ENCODE data around the gene TREH.
"Not testable (repeated sequence)": the region's sequence is repeated elsewhere in the genome, so short reads cannot be mapped to it uniquely, and the experiment has no call there.

The TREH gene

GRCh38 chr11:118684187-118684586 lies 4.7 kb upstream of the TREH start:
- Histone ChIP-seq H3K9ac (ENCODE audit: low read length in 2 of 2) (no peak overlapping the region), H3K36me3 (ENCODE audit: control insufficient read depth in 2 of 2, insufficient read depth in 2 of 2, low read length in 2 of 2) (no peaks in the 10 kb centered on the region), H3K9me3 (ENCODE audit: control insufficient read depth in 2 of 2, low read length in 2 of 2) (no peaks in the 10 kb centered on the region), H3K4me3 (ENCODE audit: low read length in 2 of 2) (no peak overlapping the region), H3K27ac (ENCODE audit: low read length) (no peak overlapping the region), H3K4me1 (ENCODE audit: control insufficient read depth, insufficient read depth, low read length) (peaks cover 1% of the 10 kb centered on the region), H3K27me3 (ENCODE audit: control insufficient read depth in 1 of 2, insufficient read depth in 2 of 2, low read length in 2 of 2) (no peaks in the 10 kb centered on the region)

- H3K4me1 ChIP-seq (ENCODE audit: control insufficient read depth, insufficient read depth, low read length); H3K9ac ChIP-seq (ENCODE audit: low read length in 2 of 2): not testable (repeated sequence)
These were observed 3.5 kb upstream of the TREH start for GRCh38 chr11:118682939-118683338.

GRCh38 chr11:118682372-118682771 lies 2.9 kb upstream of the TREH start:
- Histone ChIP-seq H3K4me1 (ENCODE audit: control insufficient read depth, insufficient read depth, low read length) (no peaks in the 10 kb centered on the region), H3K36me3 (ENCODE audit: control insufficient read depth in 2 of 2, insufficient read depth in 2 of 2, low read length in 2 of 2) (no peaks in the 10 kb centered on the region), H3K4me3 (ENCODE audit: low read length in 2 of 2) (no peak overlapping the region), H3K9me3 (ENCODE audit: control insufficient read depth in 2 of 2, low read length in 2 of 2) (no peaks in the 10 kb centered on the region), H3K9ac (ENCODE audit: low read length in 2 of 2) (no peak overlapping the region), H3K27me3 (ENCODE audit: control insufficient read depth in 1 of 2, insufficient read depth in 2 of 2, low read length in 2 of 2) (no peaks in the 10 kb centered on the region), H3K27ac (ENCODE audit: low read length) (no peak overlapping the region)

More at GRCh38 chr11:118682939-118683338, 3.5 kb upstream of the TREH start:
- H3K27ac ChIP-seq (ENCODE audit: low read length); H3K36me3 ChIP-seq (ENCODE audit: control insufficient read depth in 2 of 2, insufficient read depth in 2 of 2, low read length in 2 of 2); H3K27me3 ChIP-seq (ENCODE audit: control insufficient read depth in 1 of 2, insufficient read depth in 2 of 2, low read length in 2 of 2); H3K4me3 ChIP-seq (ENCODE audit: low read length in 2 of 2); H3K9me3 ChIP-seq (ENCODE audit: control insufficient read depth in 2 of 2, low read length in 2 of 2): not testable (repeated sequence)

GRCh38 chr11:118678908-118679307 lies 542 bp downstream of the TREH start:
- H3K9ac ChIP-seq (ENCODE audit: low read length in 2 of 2); H3K27ac ChIP-seq (ENCODE audit: low read length): not testable (repeated sequence)

GRCh38 chr11:118677977-118678376 lies 1.5 kb downstream of the TREH start:
- Histone ChIP-seq H3K36me3 (ENCODE audit: control insufficient read depth in 2 of 2, insufficient read depth in 2 of 2, low read length in 2 of 2) (no peaks in the 10 kb centered on the region), H3K9ac (ENCODE audit: low read length in 2 of 2) (no peak overlapping the region), H3K4me1 (ENCODE audit: control insufficient read depth, insufficient read depth, low read length) (no peaks in the 10 kb centered on the region), H3K27ac (ENCODE audit: low read length) (no peak overlapping the region), H3K4me3 (ENCODE audit: low read length in 2 of 2) (no peak overlapping the region), H3K27me3 (ENCODE audit: control insufficient read depth in 1 of 2, insufficient read depth in 2 of 2, low read length in 2 of 2) (no peaks in the 10 kb centered on the region), H3K9me3 (ENCODE audit: control insufficient read depth in 2 of 2, low read length in 2 of 2) (no peaks in the 10 kb centered on the region)

More at GRCh38 chr11:118678908-118679307, 542 bp downstream of the TREH start:
- H3K9me3 ChIP-seq (ENCODE audit: control insufficient read depth in 2 of 2, low read length in 2 of 2); H3K36me3 ChIP-seq (ENCODE audit: control insufficient read depth in 2 of 2, insufficient read depth in 2 of 2, low read length in 2 of 2); H3K27me3 ChIP-seq (ENCODE audit: control insufficient read depth in 1 of 2, insufficient read depth in 2 of 2, low read length in 2 of 2); H3K4me3 ChIP-seq (ENCODE audit: low read length in 2 of 2); H3K4me1 ChIP-seq (ENCODE audit: control insufficient read depth, insufficient read depth, low read length): not testable (repeated sequence)

- Histone ChIP-seq H3K9me3 (ENCODE audit: control insufficient read depth in 2 of 2, low read length in 2 of 2) (no peaks in the 10 kb centered on the region), H3K4me3 (ENCODE audit: low read length in 2 of 2) (no peak overlapping the region), H3K36me3 (ENCODE audit: control insufficient read depth in 2 of 2, insufficient read depth in 2 of 2, low read length in 2 of 2) (no peaks in the 10 kb centered on the region), H3K27ac (ENCODE audit: low read length) (no peak overlapping the region), H3K27me3 (ENCODE audit: control insufficient read depth in 1 of 2, insufficient read depth in 2 of 2, low read length in 2 of 2) (no peaks in the 10 kb centered on the region), H3K9ac (ENCODE audit: low read length in 2 of 2) (no peak overlapping the region), H3K4me1 (ENCODE audit: control insufficient read depth, insufficient read depth, low read length) (no peaks in the 10 kb centered on the region)
These were observed 5.4 kb downstream of the TREH start for GRCh38 chr11:118674082-118674435.

GRCh38 chr11:118673361-118674081 lies 5.9 kb downstream of the TREH start:
- Histone ChIP-seq H3K9ac (ENCODE audit: low read length in 2 of 2) (no peak overlapping the region), H3K4me3 (ENCODE audit: low read length in 2 of 2) (no peak overlapping the region), H3K4me1 (ENCODE audit: control insufficient read depth, insufficient read depth, low read length) (no peaks in the 10 kb centered on the region), H3K27ac (ENCODE audit: low read length) (no peak overlapping the region), H3K9me3 (ENCODE audit: control insufficient read depth in 2 of 2, low read length in 2 of 2) (no peaks in the 10 kb centered on the region), H3K27me3 (ENCODE audit: control insufficient read depth in 1 of 2, insufficient read depth in 2 of 2, low read length in 2 of 2) (no peaks in the 10 kb centered on the region), H3K36me3 (ENCODE audit: control insufficient read depth in 2 of 2, insufficient read depth in 2 of 2, low read length in 2 of 2) (no peaks in the 10 kb centered on the region)

- Histone ChIP-seq H3K4me1 (ENCODE audit: control insufficient read depth, insufficient read depth, low read length) (no peaks in the 10 kb centered on the region), H3K27ac (ENCODE audit: low read length) (no peak overlapping the region), H3K4me3 (ENCODE audit: low read length in 2 of 2) (no peak overlapping the region), H3K9me3 (ENCODE audit: control insufficient read depth in 2 of 2, low read length in 2 of 2) (no peaks in the 10 kb centered on the region), H3K9ac (ENCODE audit: low read length in 2 of 2) (no peak overlapping the region), H3K27me3 (ENCODE audit: control insufficient read depth in 1 of 2, insufficient read depth in 2 of 2, low read length in 2 of 2) (no peaks in the 10 kb centered on the region), H3K36me3 (ENCODE audit: control insufficient read depth in 2 of 2, insufficient read depth in 2 of 2, low read length in 2 of 2) (no peaks in the 10 kb centered on the region)
These were observed 6.6 kb downstream of the TREH start for GRCh38 chr11:118672846-118673245.

GRCh38 chr11:118671254-118671653 lies 8.2 kb downstream of the TREH start:
- Histone ChIP-seq H3K4me1 (ENCODE audit: control insufficient read depth, insufficient read depth, low read length) (no peaks in the 10 kb centered on the region), H3K36me3 (ENCODE audit: control insufficient read depth in 2 of 2, insufficient read depth in 2 of 2, low read length in 2 of 2) (no peaks in the 10 kb centered on the region), H3K4me3 (ENCODE audit: low read length in 2 of 2) (no peak overlapping the region), H3K9ac (ENCODE audit: low read length in 2 of 2) (no peak overlapping the region), H3K9me3 (ENCODE audit: control insufficient read depth in 2 of 2, low read length in 2 of 2) (no peaks in the 10 kb centered on the region), H3K27ac (ENCODE audit: low read length) (no peak overlapping the region), H3K27me3 (ENCODE audit: control insufficient read depth in 1 of 2, insufficient read depth in 2 of 2, low read length in 2 of 2) (no peaks in the 10 kb centered on the region)

GRCh38 chr11:118670063-118670462 lies 9.4 kb downstream of the TREH start:
- Histone ChIP-seq H3K27me3 (ENCODE audit: control insufficient read depth in 1 of 2, insufficient read depth in 2 of 2, low read length in 2 of 2) (no peaks in the 10 kb centered on the region), H3K36me3 (ENCODE audit: control insufficient read depth in 2 of 2, insufficient read depth in 2 of 2, low read length in 2 of 2) (no peaks in the 10 kb centered on the region), H3K4me3 (ENCODE audit: low read length in 2 of 2) (no peak overlapping the region), H3K9ac (ENCODE audit: low read length in 2 of 2) (no peak overlapping the region), H3K4me1 (ENCODE audit: control insufficient read depth, insufficient read depth, low read length) (no peaks in the 10 kb centered on the region), H3K9me3 (ENCODE audit: control insufficient read depth in 2 of 2, low read length in 2 of 2) (no peaks in the 10 kb centered on the region), H3K27ac (ENCODE audit: low read length) (no peak overlapping the region)

- H3K4me1 ChIP-seq (ENCODE audit: control insufficient read depth, insufficient read depth, low read length) = no peaks in the 10 kb centered on the region
- no peak overlapping the region for H3K4me3 ChIP-seq (ENCODE audit: low read length in 2 of 2)
- H3K27ac ChIP-seq (ENCODE audit: low read length) = no peak overlapping the region
- H3K9me3 ChIP-seq (ENCODE audit: control insufficient read depth in 2 of 2, low read length in 2 of 2) = no peaks in the 10 kb centered on the region
- no peaks in the 10 kb centered on the region for H3K27me3 ChIP-seq (ENCODE audit: control insufficient read depth in 1 of 2, insufficient read depth in 2 of 2, low read length in 2 of 2)
- H3K9ac ChIP-seq (ENCODE audit: low read length in 2 of 2) = no peak overlapping the region
- no peaks in the 10 kb centered on the region for H3K36me3 ChIP-seq (ENCODE audit: control insufficient read depth in 2 of 2, insufficient read depth in 2 of 2, low read length in 2 of 2)
These were observed 13.1 kb downstream of the TREH start for GRCh38 chr11:118666371-118666770.
